Measurements from ENCODE around the gene TRIO. TPM values are rescaled to one million over a fixed set of nuclear protein-coding genes. Genes with fewer than 3 reads are reported as not detected.

The TRIO gene
- total RNA-seq, 1 experiment from 2014 or later: 88.8 TPM

- TF ChIP-seq NFATC4 (CRISPR knock-in tag; IDR thresholded peaks at IDR 0.05) (no peak), TEAD1 (CRISPR knock-in tag; IDR thresholded peaks at IDR 0.05) (no peak), NR1H2 (CRISPR knock-in tag; IDR thresholded peaks at IDR 0.05) (no peak), ZNF219 (CRISPR knock-in tag; IDR thresholded peaks at IDR 0.05; ENCODE audit: borderline replicate concordance) (no peak), KAT7 (CRISPR knock-in tag; IDR thresholded peaks at IDR 0.05; ENCODE audit: borderline replicate concordance) (no peak), MYBL2 (CRISPR knock-in tag; IDR thresholded peaks at IDR 0.05) (no peak), CREB1 (CRISPR knock-in tag; IDR thresholded peaks at IDR 0.05) (no peak), GTF2I (CRISPR knock-in tag; conservative IDR thresholded peaks at IDR 0.05) (no peak), JAZF1 (CRISPR knock-in tag; IDR thresholded peaks at IDR 0.05) (no peak), E2F1 (CRISPR knock-in tag; IDR thresholded peaks at IDR 0.05) (no peak), ZNF423 (CRISPR knock-in tag; IDR thresholded peaks at IDR 0.05) (no peak)
Measured at GRCh38 chr5:14309199-14309598, 166.1 kb downstream of the TRIO start (continued).

- Mint-ChIP-seq H3K27ac (no peak overlapping the region), H3K27me3 (ENCODE audit: low read depth) (no peaks in the 10 kb centered on the region), H3K4me3 (no peak overlapping the region), H3K9me3 (no peaks in the 10 kb centered on the region), H3K4me1 (0 out of 2 replicates have a peak, but pooled peaks cover 6% of the 10 kb centered on the region), H3K36me3 (peaks cover 28% of the 10 kb centered on the region)
- ChIA-PET CTCF (no interaction called here), POLR2A (no interaction called here)
- TF ChIP-seq ZNF671 (CRISPR knock-in tag; IDR thresholded peaks at IDR 0.05) (no peak), GTF2I (CRISPR knock-in tag; conservative IDR thresholded peaks at IDR 0.05) (no peak), ELF4 (CRISPR knock-in tag; IDR thresholded peaks at IDR 0.05; ENCODE audit: low read depth) (no peak), SMAD4 (CRISPR knock-in tag; IDR thresholded peaks at IDR 0.05) (no peak), CDX4 (CRISPR knock-in tag; IDR thresholded peaks at IDR 0.05; ENCODE audit: borderline replicate concordance) (no peak), RORB (CRISPR knock-in tag; IDR thresholded peaks at IDR 0.05) (no peak), OVOL2 (CRISPR knock-in tag; IDR thresholded peaks at IDR 0.05; ENCODE audit: borderline replicate concordance) (no peak), CTCF (IDR thresholded peaks at IDR 0.05) (no peak), SOX15 (CRISPR knock-in tag; IDR thresholded peaks at IDR 0.05) (no peak), PREB (CRISPR knock-in tag; IDR thresholded peaks at IDR 0.05; ENCODE audit: borderline replicate concordance) (no peak), KAT7 (CRISPR knock-in tag; IDR thresholded peaks at IDR 0.05; ENCODE audit: borderline replicate concordance) (no peak), STAT6 (CRISPR knock-in tag; conservative IDR thresholded peaks at IDR 0.05; ENCODE audit: low read depth) (no peak)
- ATAC-seq (no peak), DNase-seq (ENCODE audit: low spot score) (no peak)
Measured at GRCh38 chr5:14309878-14310531, 166.9 kb downstream of the TRIO start.
